Hippocampal formation (tissue), 2 donors: ENCODE data around the gene RPGRIP1.
"Not testable (repeated sequence)": the region's sequence is repeated elsewhere in the genome, so short reads cannot be mapped to it uniquely, and the experiment has no call there.

Source experiments
- DNase-seq, 2 donors: peaks; one replicate each; lab custom pipeline; 2025; lab: John Stamatoyannopoulos, UW

RPGRIP1 gene

GRCh38 chr14:21302013-21302835, 22.3 kb downstream of the RPGRIP1 start:
- no peak for DNase-seq

- DNase-seq: not testable (repeated sequence)
These were observed 22.9 kb downstream of the RPGRIP1 start for GRCh38 chr14:21302836-21303140.

- no peak for DNase-seq
These were observed 27.8 kb downstream of the RPGRIP1 start for GRCh38 chr14:21307637-21308036.

GRCh38 chr14:21308132-21308478, 28.2 kb downstream of the RPGRIP1 start:
- no peak for DNase-seq

- peak; percentile 42 to 53 for DNase-seq
These were observed 28.8 kb downstream of the RPGRIP1 start for GRCh38 chr14:21308479-21309237.

- DNase-seq: no peak
These were observed 29.4 kb downstream of the RPGRIP1 start for GRCh38 chr14:21309238-21309636.

GRCh38 chr14:21309956-21310355, 30.1 kb downstream of the RPGRIP1 start:
- DNase-seq: no peak

GRCh38 chr14:21311614-21312013, 31.7 kb downstream of the RPGRIP1 start:
- DNase-seq: no peak

- DNase-seq: no peak
These were observed 33.6 kb downstream of the RPGRIP1 start for GRCh38 chr14:21313512-21313911.

GRCh38 chr14:21317398-21317797, 37.5 kb downstream of the RPGRIP1 start:
- no peak for DNase-seq

GRCh38 chr14:21320913-21321312, 41.0 kb downstream of the RPGRIP1 start:
- no peak for DNase-seq

GRCh38 chr14:21322716-21323115, 42.8 kb downstream of the RPGRIP1 start:
- no peak for DNase-seq

- no peak for DNase-seq
These were observed 47.1 kb downstream of the RPGRIP1 start for GRCh38 chr14:21326972-21327371.
